ENCODE data around the gene ANK3.
"Not testable (repeated sequence)": the region's sequence is repeated elsewhere in the genome, so short reads cannot be mapped to it uniquely, and the experiment has no call there.

ANK3 gene

DNA sequence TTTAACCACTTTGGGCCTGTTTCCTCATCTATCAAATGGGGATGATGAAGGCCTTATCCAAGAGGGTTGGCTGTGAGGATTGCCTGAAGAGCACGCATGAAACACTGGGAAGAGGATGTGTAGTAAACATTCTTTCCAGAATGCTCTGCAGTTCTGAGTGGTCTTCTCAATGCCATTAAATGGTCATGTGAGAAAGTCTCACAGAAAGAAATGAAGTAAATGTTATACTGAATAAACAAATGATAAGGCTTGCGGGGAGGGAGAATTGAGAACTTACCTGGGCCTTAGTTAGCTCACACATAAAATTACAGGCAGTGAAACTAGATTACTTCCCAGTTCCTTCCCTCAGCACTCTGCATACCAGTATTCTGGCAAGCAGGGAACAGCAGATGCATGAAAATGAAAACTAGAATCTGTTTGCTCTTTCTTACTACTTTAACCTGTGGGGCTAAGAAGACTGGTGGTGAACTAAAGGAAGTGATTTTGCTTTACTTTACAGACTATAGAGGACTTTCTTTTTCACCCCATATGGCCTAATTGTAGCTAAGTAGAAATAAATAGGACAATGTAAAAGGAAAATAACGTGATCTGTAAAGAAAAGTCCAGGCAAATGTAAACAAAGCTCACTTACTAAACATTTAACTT is 348.1 kb downstream of the ANK3 start:
- no peaks in the 10 kb centered on the region for H3K27me3 Mint-ChIP-seq
- peaks cover 17% of the 10 kb centered on the region for H3K4me1 Mint-ChIP-seq (ENCODE audit: low read depth)
- no peak overlapping the region for H3K4me3 Mint-ChIP-seq
- H3K9me3 Mint-ChIP-seq, result no peaks in the 10 kb centered on the region
- H3K36me3 Mint-ChIP-seq (ENCODE audit: low read depth), result no peaks in the 10 kb centered on the region
- no peak overlapping the region for H3K27ac Mint-ChIP-seq
- intact Hi-C loops (cut with micrococcal nuclease), result no loop called here

DNA sequence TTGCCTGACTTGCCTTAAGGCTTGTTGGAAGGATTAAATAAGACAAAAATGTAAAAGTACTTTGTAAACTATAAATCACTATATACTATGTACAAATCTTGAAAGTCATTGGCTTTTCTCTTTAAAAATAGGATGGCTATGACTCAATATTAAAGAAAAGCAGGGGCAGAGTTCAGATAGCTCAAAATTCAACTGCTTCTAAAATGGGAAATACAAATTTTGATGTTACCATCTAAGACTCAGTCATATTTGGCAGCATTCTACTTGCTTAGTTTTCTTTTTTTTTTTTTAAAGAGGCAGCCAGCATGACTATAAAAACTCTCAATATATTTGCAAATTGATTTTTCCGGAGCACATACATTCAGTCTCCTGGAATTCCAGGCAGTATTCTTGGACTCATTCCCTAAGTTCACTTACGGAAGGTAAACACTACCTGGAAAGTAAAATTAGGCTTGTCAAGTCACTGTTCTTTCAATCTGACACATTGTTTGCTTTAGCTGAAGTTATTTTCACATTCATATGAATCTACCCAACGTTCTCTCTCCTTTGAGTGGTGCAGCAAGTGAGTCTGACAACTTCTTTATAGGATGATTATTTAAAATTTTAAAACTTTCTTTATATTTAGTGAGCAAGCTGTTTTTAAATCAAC is 349.5 kb downstream of the ANK3 start:
- H3K27ac Mint-ChIP-seq, result no peak overlapping the region
- H3K9me3 Mint-ChIP-seq, result no peaks in the 10 kb centered on the region
- H3K36me3 Mint-ChIP-seq (ENCODE audit: low read depth), result no peaks in the 10 kb centered on the region
- intact Hi-C loops (cut with micrococcal nuclease), result no loop called here
- peaks cover 17% of the 10 kb centered on the region for H3K4me1 Mint-ChIP-seq (ENCODE audit: low read depth)
- H3K4me3 Mint-ChIP-seq, result no peak overlapping the region
- no peaks in the 10 kb centered on the region for H3K27me3 Mint-ChIP-seq

DNA sequence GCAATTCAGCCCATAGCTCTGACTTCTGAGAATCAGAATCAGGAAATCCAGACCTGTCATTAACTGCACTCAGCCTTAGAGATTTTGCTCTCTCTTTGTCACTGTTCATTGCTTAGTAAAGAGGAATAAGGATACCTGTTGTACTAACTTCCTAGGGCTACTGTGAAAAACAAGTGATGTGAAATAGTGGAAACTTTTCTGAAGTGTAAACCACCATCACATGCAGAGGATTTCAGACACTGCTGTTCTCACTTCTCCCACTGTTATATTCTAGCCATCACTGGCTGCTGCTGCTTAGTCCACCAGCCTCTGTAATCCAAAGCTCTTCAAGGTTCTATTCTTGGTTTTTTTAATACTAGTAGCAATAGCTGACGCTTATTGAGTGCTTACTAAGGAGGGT is 353.7 kb downstream of the ANK3 start:
- H3K4me1 Mint-ChIP-seq (ENCODE audit: low read depth), result peaks cover 26% of the 10 kb centered on the region
- intact Hi-C loops (cut with micrococcal nuclease), result no loop called here
- no peaks in the 10 kb centered on the region for H3K36me3 Mint-ChIP-seq (ENCODE audit: low read depth)
- H3K27ac Mint-ChIP-seq, result no peak overlapping the region
- H3K9me3 Mint-ChIP-seq, result no peaks in the 10 kb centered on the region
- no peak overlapping the region for H3K4me3 Mint-ChIP-seq
- no peaks in the 10 kb centered on the region for H3K27me3 Mint-ChIP-seq

DNA sequence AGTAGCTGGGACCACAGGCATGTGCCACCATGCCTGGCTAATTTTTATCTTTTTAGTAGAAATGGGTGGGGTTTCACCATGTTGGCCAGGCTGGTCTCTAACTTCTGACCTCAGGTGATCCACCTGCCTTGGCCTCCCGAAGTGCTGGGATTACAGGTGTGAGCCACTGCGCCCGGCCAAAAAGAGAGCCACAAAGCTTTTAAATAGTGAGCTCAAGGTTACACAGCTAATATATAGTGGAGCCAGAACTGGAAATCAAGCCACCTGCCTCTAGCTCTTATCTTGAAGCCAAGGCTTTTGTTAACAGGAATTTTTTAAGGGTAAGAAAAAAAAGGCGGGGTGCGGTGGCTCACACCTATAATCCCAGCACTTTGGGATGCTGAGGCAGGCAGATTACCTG is 354.3 kb downstream of the ANK3 start:
- H3K4me3 Mint-ChIP-seq; intact Hi-C loops (cut with micrococcal nuclease); H3K9me3 Mint-ChIP-seq; H3K27ac Mint-ChIP-seq; H3K27me3 Mint-ChIP-seq; H3K36me3 Mint-ChIP-seq (ENCODE audit: low read depth): not testable (repeated sequence)
- peaks cover 29% of the 10 kb centered on the region for H3K4me1 Mint-ChIP-seq (ENCODE audit: low read depth)

DNA sequence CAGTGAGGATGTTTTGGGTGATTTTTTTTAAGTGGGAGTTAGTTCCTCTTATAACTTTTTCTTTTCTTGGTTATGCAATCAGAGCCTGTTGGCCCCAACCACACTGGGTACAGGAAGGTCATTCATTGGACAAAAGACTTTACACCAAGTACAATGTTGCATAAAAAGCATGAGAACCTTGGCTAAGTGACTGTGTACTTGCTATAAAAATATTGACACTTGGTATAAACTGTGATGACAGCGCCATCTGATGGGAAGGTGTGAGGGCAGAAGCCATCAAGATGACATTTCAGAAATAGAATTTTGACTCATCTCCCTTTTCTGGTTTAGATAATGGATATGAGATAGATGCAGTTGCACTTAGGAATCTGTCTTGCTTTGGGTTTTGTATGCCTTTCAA is 357.0 kb downstream of the ANK3 start:
- Mint-ChIP-seq H3K27ac (peak overlapping the region; percentile 66), H3K27me3 (no peaks in the 10 kb centered on the region), H3K4me1 (ENCODE audit: low read depth) (peaks cover 35% of the 10 kb centered on the region), H3K9me3 (no peaks in the 10 kb centered on the region), H3K36me3 (ENCODE audit: low read depth) (no peaks in the 10 kb centered on the region), H3K4me3 (no peak overlapping the region)
- intact Hi-C loops (cut with micrococcal nuclease), result loop anchor here (2.0 to 5.0 kb wide), 2 partner anchors 165 to 406 kb away; no protein-coding TSS in a partner anchor

DNA sequence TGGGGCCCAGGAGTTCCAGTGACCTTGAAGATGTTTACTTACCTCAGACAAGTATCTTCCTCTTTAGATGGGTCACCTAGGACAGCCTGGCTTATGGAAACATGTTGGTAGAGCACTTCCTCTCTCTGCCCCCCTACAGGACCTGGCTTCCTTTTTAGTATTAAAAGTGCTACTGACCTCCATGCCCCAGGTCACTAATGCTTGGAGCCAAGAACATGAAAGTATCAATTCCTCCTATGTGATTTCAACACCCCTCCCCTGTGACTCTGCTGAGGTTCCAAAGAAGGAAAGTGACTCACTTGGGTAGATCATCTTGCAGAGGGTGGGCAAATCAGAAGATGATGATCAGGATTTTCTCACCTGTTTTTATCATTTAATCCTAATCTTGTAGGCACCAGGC is 358.0 kb downstream of the ANK3 start:
- Mint-ChIP-seq H3K27me3 (no peaks in the 10 kb centered on the region), H3K27ac (peak overlapping the region; percentile 66), H3K9me3 (no peaks in the 10 kb centered on the region), H3K4me1 (ENCODE audit: low read depth) (peaks cover 30% of the 10 kb centered on the region), H3K4me3 (no peak overlapping the region), H3K36me3 (ENCODE audit: low read depth) (no peaks in the 10 kb centered on the region)
- intact Hi-C loops (cut with micrococcal nuclease), result loop anchor here (1.0 to 5.0 kb wide), 3 partner anchors 123 to 405 kb away; no protein-coding TSS in a partner anchor

DNA sequence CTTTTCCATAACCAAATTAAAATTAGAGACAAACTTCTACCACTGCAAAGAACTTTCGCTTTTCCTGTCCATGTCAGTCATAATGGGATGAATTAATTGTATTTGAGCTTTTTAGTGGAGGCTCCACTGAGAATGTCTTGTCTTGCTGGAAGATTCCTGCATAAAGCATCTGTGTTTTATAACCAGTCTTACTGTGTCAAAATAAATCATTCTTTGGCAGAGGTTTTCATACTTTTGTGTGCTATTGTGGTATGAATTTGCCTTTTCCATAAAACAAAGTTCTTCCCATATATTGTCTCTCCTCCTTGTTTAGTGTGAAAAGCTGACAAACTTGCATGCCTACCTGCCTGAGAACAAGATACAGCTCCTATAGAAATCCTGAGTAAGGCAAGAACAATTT is 358.5 kb downstream of the ANK3 start:
- Mint-ChIP-seq H3K4me3 (no peak overlapping the region), H3K36me3 (ENCODE audit: low read depth) (no peaks in the 10 kb centered on the region), H3K27me3 (no peaks in the 10 kb centered on the region), H3K4me1 (ENCODE audit: low read depth) (peaks cover 30% of the 10 kb centered on the region), H3K27ac (peak overlapping the region; percentile 66), H3K9me3 (no peaks in the 10 kb centered on the region)
- intact Hi-C loops (cut with micrococcal nuclease), result loop anchor here (1.0 to 5.0 kb wide), 2 partner anchors 123 to 164 kb away; no protein-coding TSS in a partner anchor

DNA sequence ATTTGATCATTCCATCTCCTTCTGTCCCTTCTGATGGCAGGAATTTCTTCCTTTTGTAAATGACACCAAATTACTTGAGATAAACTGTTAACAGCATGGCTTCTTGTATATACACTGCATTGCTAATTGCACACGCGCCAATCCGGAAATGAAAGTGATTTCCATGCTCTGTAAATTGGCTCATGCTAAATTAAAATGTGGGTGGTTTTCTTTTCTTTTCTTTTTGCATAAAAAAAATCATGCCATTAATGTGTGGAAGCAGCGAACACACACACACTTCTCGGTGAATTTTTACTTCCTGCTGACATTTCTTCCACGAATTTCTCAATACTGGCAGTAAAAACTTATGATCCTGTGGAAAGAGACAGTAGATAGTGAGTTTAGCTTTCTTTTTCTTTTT is 360.2 kb downstream of the ANK3 start:
- H3K27me3 Mint-ChIP-seq, result peaks cover 3% of the 10 kb centered on the region
- H3K9me3 Mint-ChIP-seq, result no peaks in the 10 kb centered on the region
- H3K4me3 Mint-ChIP-seq, result no peak overlapping the region
- H3K4me1 Mint-ChIP-seq (ENCODE audit: low read depth), result peaks cover 30% of the 10 kb centered on the region
- H3K36me3 Mint-ChIP-seq (ENCODE audit: low read depth), result no peaks in the 10 kb centered on the region
- intact Hi-C loops (cut with micrococcal nuclease), result no loop called here
- no peak overlapping the region for H3K27ac Mint-ChIP-seq

DNA sequence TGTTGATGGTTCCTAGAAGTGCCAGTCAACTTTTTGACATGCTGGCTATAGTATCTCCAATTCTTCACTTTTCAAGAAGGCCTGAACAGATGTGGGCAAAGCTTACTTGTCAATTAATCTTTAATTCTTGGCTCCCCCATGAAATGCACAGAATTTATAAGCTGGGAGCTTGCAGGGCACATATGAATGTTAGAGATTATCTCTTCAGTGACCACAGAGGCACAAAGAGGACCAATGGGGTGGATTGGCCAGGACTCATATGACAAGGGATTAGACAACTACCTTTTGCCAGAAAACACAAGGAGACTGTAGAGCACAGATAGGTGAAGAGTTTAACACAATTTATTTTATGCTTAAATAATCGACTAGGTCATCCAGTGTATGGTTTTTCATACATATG is 361.6 kb downstream of the ANK3 start:
- peaks cover 3% of the 10 kb centered on the region for H3K27me3 Mint-ChIP-seq
- intact Hi-C loops (cut with micrococcal nuclease), result no loop called here
- H3K4me3 Mint-ChIP-seq, result no peak overlapping the region
- no peaks in the 10 kb centered on the region for H3K9me3 Mint-ChIP-seq
- H3K36me3 Mint-ChIP-seq (ENCODE audit: low read depth), result no peaks in the 10 kb centered on the region
- H3K4me1 Mint-ChIP-seq (ENCODE audit: low read depth), result peaks cover 30% of the 10 kb centered on the region
- no peak overlapping the region for H3K27ac Mint-ChIP-seq

DNA sequence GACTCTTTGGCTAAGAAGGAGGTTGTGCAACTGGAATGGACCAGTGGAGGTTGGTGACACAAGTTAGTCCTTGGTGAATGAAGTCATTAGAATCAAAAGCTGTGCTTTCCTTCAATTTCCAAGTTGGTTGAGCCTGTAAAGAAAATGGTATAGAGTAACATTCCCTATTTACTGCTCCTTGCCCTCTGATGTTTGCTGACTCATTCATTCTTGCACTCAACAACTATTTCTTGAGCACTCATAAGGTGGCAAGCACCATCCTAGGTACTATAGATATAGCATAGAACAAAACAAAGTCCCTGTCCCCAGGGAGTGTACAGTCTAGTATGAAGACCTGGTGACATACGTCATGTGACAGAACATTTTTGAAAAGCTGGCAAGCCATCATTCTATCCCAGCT is 364.4 kb downstream of the ANK3 start:
- H3K4me1 Mint-ChIP-seq (ENCODE audit: low read depth), result peaks cover 5% of the 10 kb centered on the region
- no peaks in the 10 kb centered on the region for H3K9me3 Mint-ChIP-seq
- H3K27me3 Mint-ChIP-seq, result peaks cover 3% of the 10 kb centered on the region
- no peaks in the 10 kb centered on the region for H3K36me3 Mint-ChIP-seq (ENCODE audit: low read depth)
- no peak overlapping the region for H3K27ac Mint-ChIP-seq
- intact Hi-C loops (cut with micrococcal nuclease), result no loop called here
- no peak overlapping the region for H3K4me3 Mint-ChIP-seq

DNA sequence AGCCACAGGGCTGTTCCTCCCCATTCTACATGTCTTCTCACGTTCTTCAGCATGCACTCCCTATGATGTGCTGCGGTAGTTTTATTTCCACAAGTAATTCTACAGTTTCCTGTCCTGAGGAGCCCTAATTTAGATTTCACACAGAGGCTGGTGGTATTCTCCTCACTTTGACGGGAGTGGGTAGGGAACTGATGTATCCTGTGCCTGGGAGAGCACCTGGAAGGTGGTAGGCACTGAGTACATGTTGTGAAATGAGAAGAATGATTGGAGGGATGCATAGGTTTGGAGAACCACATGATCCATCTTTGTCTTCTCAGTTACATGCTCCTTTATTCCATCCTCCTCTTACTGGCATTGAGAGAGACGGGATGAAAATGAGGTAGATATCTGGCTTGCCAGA is 365.2 kb downstream of the ANK3 start:
- no peak overlapping the region for H3K27ac Mint-ChIP-seq
- H3K4me3 Mint-ChIP-seq, result no peak overlapping the region
- H3K9me3 Mint-ChIP-seq, result no peaks in the 10 kb centered on the region
- no peaks in the 10 kb centered on the region for H3K36me3 Mint-ChIP-seq (ENCODE audit: low read depth)
- H3K4me1 Mint-ChIP-seq (ENCODE audit: low read depth), result no peaks in the 10 kb centered on the region
- peaks cover 3% of the 10 kb centered on the region for H3K27me3 Mint-ChIP-seq
- intact Hi-C loops (cut with micrococcal nuclease), result no loop called here

DNA sequence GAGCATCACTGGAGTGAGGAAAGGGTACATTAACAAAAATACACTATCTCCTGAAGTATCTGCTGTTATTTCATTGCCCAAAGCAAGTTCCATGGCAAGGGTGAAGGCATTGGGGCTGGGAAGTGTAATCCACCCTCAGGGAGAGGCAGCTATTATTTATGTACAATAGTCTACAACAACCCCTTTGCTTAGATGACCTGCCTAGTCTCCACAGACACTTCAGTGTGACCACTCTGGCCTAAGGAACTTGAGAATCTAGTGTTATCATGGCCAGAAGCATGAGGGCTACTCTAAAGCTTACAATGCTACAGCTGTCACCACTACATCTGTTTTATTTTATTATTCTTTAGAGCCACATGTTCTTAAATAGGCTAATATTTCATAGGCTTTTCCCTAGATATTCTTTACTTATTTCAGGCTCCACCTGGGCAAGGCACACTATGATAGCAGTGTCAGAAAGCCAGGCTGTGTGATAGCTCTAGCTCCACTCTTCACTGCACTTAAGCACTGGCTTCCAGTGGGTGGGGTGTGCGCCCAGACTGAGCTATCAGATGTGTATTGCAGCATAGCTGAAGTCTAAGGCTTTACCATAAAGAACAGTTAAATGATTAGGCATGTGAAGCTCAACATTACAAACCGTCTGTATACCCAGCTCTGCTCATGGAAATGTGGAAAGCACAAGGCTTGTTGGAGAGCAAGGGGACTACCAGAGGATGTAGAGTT is 366.4 kb downstream of the ANK3 start:
- Mint-ChIP-seq H3K36me3 (ENCODE audit: low read depth) (no peaks in the 10 kb centered on the region), H3K9me3 (no peaks in the 10 kb centered on the region), H3K4me3 (no peak overlapping the region), H3K27ac (no peak overlapping the region), H3K4me1 (ENCODE audit: low read depth) (no peaks in the 10 kb centered on the region), H3K27me3 (peaks cover 3% of the 10 kb centered on the region)
- intact Hi-C loops (cut with micrococcal nuclease), result no loop called here

DNA sequence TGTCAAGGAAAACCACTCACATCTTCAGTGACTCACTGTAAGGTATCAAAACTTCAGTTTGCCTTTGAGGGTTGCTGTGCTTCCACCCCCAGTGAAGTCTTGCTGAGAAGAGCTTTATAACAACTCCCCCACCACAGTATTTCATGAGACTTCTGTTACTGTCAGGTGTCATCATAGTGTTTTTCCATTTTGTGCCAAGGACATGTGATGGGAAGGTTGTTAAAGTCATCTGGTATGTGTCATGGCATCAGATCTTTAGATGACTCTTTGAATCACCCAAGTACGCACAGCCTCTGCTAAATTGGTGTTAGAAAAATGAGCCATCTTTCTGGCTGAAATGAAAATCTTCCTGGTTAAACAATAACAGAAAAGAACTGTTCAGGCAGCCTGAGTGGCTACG is 368.3 kb downstream of the ANK3 start:
- no peak overlapping the region for H3K27ac Mint-ChIP-seq
- no peaks in the 10 kb centered on the region for H3K36me3 Mint-ChIP-seq (ENCODE audit: low read depth)
- no peaks in the 10 kb centered on the region for H3K9me3 Mint-ChIP-seq
- H3K4me1 Mint-ChIP-seq (ENCODE audit: low read depth), result no peaks in the 10 kb centered on the region
- intact Hi-C loops (cut with micrococcal nuclease), result no loop called here
- H3K4me3 Mint-ChIP-seq, result no peak overlapping the region
- H3K27me3 Mint-ChIP-seq, result peaks cover 3% of the 10 kb centered on the region

DNA sequence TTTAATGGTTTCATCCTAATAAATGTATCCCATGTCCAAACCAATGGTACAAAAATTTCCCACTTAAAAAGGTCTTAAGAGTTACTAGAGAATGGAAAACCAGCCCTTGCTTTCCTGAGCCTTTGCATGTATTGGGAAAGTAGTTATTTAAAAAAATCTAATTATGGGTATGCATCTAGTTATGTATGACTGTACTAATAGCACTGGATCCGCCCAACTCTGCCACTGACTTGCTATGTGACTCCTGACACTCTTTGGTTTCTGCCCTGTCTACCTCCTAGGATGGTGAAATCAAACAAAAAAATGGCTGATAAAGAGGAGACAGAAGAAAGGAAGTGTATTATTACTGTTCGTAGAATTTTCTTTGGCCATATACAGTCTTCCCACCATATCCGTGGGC is 372.9 kb downstream of the ANK3 start:
- no peaks in the 10 kb centered on the region for H3K27me3 Mint-ChIP-seq
- H3K4me1 Mint-ChIP-seq (ENCODE audit: low read depth), result no peaks in the 10 kb centered on the region
- peaks cover 8% of the 10 kb centered on the region for H3K9me3 Mint-ChIP-seq
- H3K4me3 Mint-ChIP-seq, result no peak overlapping the region
- intact Hi-C loops (cut with micrococcal nuclease), result no loop called here
- H3K36me3 Mint-ChIP-seq (ENCODE audit: low read depth), result no peaks in the 10 kb centered on the region
- no peak overlapping the region for H3K27ac Mint-ChIP-seq
